ENCODE results near the gene SECISBP2L.
A peak's percentile ranks its signal among the peaks of the same experiment; 100 is the strongest.

DNA sequence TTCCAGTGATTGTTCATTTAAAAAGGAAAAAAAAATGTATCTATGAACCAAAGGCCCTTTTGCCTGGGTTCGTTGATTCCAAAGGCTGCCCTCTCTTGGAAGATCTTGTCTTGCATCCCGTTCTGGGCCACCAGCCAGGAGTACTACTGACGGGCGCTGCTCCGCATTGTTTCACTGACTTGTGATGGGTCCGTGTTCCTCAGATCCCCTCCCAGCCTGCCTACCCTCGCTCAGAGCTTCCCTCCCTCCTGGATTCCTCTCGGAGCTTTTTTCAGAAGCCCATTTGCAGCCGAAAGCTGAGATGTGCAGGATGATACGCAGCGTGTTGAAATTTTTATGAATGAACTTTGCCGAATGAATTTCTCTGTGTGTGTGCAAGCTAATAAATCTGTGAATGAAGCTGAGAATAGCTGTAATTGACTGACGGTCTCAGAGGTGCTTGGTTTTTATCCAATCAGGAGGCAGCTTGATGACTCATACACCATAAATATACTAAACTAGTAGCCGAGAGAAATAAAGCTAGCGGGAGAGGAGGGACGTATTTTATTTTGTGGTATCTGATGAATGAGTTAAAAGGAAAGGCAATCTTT, 82.6 kb downstream of the SECISBP2L start, which contains the start of gene SHC4:
- TF ChIP-seq, protein P1, sequence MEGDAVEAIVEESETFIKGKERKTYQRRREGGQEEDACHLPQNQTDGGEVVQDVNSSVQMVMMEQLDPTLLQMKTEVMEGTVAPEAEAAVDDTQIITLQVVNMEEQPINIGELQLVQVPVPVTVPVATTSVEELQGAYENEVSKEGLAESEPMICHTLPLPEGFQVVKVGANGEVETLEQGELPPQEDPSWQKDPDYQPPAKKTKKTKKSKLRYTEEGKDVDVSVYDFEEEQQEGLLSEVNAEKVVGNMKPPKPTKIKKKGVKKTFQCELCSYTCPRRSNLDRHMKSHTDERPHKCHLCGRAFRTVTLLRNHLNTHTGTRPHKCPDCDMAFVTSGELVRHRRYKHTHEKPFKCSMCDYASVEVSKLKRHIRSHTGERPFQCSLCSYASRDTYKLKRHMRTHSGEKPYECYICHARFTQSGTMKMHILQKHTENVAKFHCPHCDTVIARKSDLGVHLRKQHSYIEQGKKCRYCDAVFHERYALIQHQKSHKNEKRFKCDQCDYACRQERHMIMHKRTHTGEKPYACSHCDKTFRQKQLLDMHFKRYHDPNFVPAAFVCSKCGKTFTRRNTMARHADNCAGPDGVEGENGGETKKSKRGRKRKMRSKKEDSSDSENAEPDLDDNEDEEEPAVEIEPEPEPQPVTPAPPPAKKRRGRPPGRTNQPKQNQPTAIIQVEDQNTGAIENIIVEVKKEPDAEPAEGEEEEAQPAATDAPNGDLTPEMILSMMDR (IDR thresholded peaks at IDR 0.05): peak; percentile 54
- TF ChIP-seq ZFX (IDR thresholded peaks at IDR 0.05; ENCODE audit: borderline replicate concordance): no peak

Measured in 22Rv1 (cell line).